Peyer's patch (tissue), 4 donors: Measurements from ENCODE around the gene PATJ. TPM values are rescaled to one million over a fixed set of nuclear protein-coding genes. Genes with fewer than 3 reads are reported as not detected.

ENCODE experiments used
- DNase-seq, 3 donors: peaks; one replicate each; pipeline ENCODE4 v3.0.0-alpha.2; 2017 to 2019
- H3K27ac ChIP-seq, 4 donors: fragments of 200-600 bp; sonication (generic); one replicate each; pipeline ENCODE4 v1.5.1; 2016 to 2019
- H3K27me3 ChIP-seq, 2 donors: fragments of 200-600 bp; sonication (generic); one replicate each; pipeline ENCODE4 v1.5.1; 2019
- H3K36me3 ChIP-seq, 3 donors: fragments of 200-600 bp; sonication (generic); one replicate each; pipeline ENCODE4 v1.5.1; 2016 to 2019
- H3K4me1 ChIP-seq, 4 donors: fragments of 200-600 bp; sonication (generic); one replicate each; pipeline ENCODE4 v1.5.1; 2016 to 2019
- H3K4me3 ChIP-seq, 4 donors: fragments of 200-600 bp; sonication (generic); 1 replicate in 3 of 4; 2 replicates in 1 of 4; pipeline ENCODE4 v1.5.1; 2016 to 2019; ENCODE audit warnings: mild to moderate bottlenecking in 1 of 4
- H3K9me3 ChIP-seq, 4 donors: fragments of 200-600 bp; sonication (generic); one replicate each; pipeline ENCODE4 v1.5.1; 2016 to 2019; ENCODE audit warnings: mild to moderate bottlenecking in 1 of 4
- POLR2A ChIP-seq, 2 donors: fragments of 450-650 bp; IDR thresholded peaks; one replicate each; pipeline ENCODE4 v1.5.1; 2017; ENCODE audit warnings: antibody characterized with exemption in 2 of 2, mild to moderate bottlenecking in 2 of 2, moderate library complexity in 2 of 2
- total RNA-seq, 4 donors: library from RNA; depleted of rRNA; stranded (reverse); fragments of >200 nt; gene quantifications; one replicate each; pipeline ENCODE4 v1.1.0, GENCODE V29; 2016
- TF ChIP-seq, protein P1 (sequence below), 6 experiments: fragments of 450-650 bp in 4 of 6; fragments of 200-600 bp in 2 of 6; sonication (generic) in 1 of 6; IDR thresholded peaks; one replicate each; pipeline ENCODE4 v1.5.1; 2017 to 2019; ENCODE audit warnings: antibody characterized with exemption in 6 of 6, mild to moderate bottlenecking in 3 of 6, moderate library complexity in 1 of 6

Gene PATJ
- total RNA-seq, 4 donors from 2014 or later, result 142 to 153 (median 153) TPM

DNA sequence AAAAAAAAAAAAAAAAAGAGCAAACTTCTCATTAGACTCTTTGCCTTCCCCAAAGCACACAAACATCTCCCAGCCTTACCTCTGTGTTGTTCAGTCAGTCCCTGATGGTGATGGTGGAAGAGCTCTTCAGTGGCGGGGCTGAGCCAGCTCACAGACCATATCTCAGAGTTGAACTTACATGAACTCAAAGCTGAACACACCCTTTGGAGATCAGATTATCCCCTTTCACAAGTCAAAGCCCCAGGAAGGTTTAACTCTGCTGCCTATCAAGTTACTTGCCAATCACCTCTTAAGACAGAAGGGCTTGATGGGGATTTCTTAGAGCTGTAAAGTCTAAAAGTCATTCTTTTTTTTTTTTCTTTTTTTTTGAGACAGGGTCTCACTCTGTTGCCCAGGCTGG lies 397.1 kb downstream of the PATJ start:
- no peaks in the 10 kb centered on the region for H3K9me3 ChIP-seq
- no peaks in the 10 kb centered on the region for H3K36me3 ChIP-seq
- TF ChIP-seq POLR2A (IDR thresholded peaks at IDR 0.05), result no peak
- TF ChIP-seq, protein P1, sequence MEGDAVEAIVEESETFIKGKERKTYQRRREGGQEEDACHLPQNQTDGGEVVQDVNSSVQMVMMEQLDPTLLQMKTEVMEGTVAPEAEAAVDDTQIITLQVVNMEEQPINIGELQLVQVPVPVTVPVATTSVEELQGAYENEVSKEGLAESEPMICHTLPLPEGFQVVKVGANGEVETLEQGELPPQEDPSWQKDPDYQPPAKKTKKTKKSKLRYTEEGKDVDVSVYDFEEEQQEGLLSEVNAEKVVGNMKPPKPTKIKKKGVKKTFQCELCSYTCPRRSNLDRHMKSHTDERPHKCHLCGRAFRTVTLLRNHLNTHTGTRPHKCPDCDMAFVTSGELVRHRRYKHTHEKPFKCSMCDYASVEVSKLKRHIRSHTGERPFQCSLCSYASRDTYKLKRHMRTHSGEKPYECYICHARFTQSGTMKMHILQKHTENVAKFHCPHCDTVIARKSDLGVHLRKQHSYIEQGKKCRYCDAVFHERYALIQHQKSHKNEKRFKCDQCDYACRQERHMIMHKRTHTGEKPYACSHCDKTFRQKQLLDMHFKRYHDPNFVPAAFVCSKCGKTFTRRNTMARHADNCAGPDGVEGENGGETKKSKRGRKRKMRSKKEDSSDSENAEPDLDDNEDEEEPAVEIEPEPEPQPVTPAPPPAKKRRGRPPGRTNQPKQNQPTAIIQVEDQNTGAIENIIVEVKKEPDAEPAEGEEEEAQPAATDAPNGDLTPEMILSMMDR (IDR thresholded peaks at IDR 0.05), result no peak
- no peaks in the 10 kb centered on the region for H3K27me3 ChIP-seq
- no peak overlapping the region for H3K27ac ChIP-seq
- H3K4me3 ChIP-seq, result no peak overlapping the region
- H3K4me1 ChIP-seq, result no peaks in the 10 kb centered on the region
- no peak for DNase-seq

DNA sequence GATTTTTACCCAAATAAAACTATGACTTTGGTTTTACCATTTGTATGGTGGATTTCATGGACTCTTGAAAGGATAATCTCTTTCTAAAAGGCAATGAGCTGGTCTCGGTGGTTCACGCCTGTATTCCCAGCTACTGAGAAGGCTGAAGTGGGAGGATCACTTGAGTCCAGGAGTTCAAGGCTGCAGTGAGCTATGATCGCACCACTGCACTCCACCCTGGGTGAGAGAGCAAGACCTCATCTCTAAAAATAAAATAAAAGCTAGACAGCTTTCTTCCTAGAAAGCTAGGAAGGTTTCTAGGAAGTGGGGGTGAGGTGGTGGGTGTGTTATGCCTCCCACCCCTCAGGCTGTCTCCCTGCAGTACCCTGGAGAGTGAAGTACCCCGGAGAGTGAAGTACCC lies 398.4 kb downstream of the PATJ start:
- H3K27me3 ChIP-seq, result no peaks in the 10 kb centered on the region
- H3K36me3 ChIP-seq, result peaks cover 0 to 5% (median 0%) of the 10 kb centered on the region in 3 donors
- TF ChIP-seq, protein P1 (IDR thresholded peaks at IDR 0.05), result no peak
- no peak for TF ChIP-seq POLR2A (IDR thresholded peaks at IDR 0.05)
- H3K4me3 ChIP-seq, result no peak overlapping the region
- H3K4me1 ChIP-seq, result no peaks in the 10 kb centered on the region
- no peaks in the 10 kb centered on the region for H3K9me3 ChIP-seq
- DNase-seq, result no peak
- H3K27ac ChIP-seq, result no peak overlapping the region

DNA sequence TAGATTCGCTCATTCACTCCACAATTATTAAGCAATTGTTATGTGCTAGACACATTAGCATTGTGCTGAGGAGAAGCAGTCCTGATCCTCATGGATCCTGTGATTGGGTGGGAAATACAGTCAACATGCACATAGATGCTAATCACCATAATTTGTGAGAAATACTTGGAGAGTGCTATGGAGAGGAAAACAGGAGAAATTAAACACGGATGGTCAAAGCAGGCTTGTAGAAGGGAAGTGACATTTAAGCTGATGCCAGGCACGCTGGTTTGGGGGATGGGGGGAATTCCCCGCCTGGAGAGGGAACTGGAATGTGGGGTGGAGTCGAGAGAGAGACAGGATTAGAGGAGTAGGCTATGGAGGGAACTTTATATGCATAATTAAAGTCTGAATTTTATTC lies 400.2 kb downstream of the PATJ start:
- no peak for DNase-seq
- TF ChIP-seq POLR2A (IDR thresholded peaks at IDR 0.05), result no peak
- TF ChIP-seq, protein P1 (IDR thresholded peaks at IDR 0.05), result no peak
- Histone ChIP-seq H3K27me3 (no peaks in the 10 kb centered on the region), H3K9me3 (no peaks in the 10 kb centered on the region), H3K27ac (no peak overlapping the region), H3K4me1 (no peaks in the 10 kb centered on the region), H3K4me3 (no peak overlapping the region), H3K36me3 (peaks cover 0 to 5% (median 0%) of the 10 kb centered on the region in 3 donors)

DNA sequence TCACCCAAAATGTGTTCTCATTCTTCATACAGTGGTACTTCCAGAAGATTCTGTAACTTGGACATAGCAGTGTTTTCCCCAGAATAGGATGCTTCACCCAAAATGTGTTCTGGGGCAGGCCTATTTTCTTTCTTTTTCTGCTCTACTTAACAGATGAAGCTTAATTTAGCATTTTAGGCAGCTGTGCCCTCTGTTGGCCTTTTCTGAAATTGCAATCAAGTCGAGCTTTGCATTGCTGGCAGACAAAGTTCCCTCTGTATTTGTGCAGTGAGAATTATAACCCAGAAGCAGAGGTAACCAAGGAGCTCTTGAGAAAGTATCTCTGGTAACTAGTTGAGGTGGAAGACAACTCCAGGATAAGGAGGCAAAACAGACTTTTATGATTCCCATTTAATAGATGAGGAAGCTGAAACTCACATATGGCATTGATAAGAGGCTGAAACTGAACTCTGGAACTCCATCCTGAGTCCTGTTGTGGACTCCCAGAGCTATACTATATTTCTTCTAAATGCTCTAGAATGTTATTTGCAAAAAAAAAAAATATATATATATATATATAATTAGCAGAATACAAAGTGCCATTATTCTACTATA lies 402.1 kb downstream of the PATJ start:
- Histone ChIP-seq H3K9me3 (no peaks in the 10 kb centered on the region), H3K4me1 (no peaks in the 10 kb centered on the region), H3K36me3 (peaks cover 0 to 13% (median 0%) of the 10 kb centered on the region in 3 donors), H3K27me3 (no peaks in the 10 kb centered on the region), H3K4me3 (no peak overlapping the region), H3K27ac (no peak overlapping the region)
- peak in 1 of 3 donors; percentile 60 for DNase-seq
- no peak for TF ChIP-seq POLR2A (IDR thresholded peaks at IDR 0.05)
- TF ChIP-seq, protein P1 (IDR thresholded peaks at IDR 0.05), result peak; percentile 27 to 57 (median 48)

DNA sequence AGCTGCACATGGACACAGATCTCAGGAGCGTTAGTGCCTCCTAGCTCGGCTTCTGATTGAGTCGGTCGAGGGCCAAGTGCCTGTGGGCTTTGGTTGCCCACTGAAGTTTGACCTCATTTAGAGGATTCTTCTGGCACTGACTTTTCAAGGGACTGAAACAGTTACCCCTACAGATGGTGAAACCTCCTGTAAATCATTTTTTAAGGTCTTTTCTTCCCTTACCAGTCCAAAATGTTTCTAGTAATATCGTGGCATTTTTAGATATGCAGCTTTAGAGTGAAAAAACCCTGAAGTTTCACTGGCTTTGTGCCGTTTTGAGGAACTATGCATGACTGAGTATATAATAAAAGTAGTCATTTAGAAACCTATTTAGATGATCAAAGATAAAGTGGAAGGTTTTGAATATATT lies 417.7 kb downstream of the PATJ start:
- Histone ChIP-seq H3K9me3 (no peaks in the 10 kb centered on the region), H3K4me3 (no peak overlapping the region), H3K27me3 (no peaks in the 10 kb centered on the region), H3K27ac (no peak overlapping the region), H3K4me1 (no peaks in the 10 kb centered on the region), H3K36me3 (peaks cover 0 to 10% (median 0%) of the 10 kb centered on the region in 3 donors)
- DNase-seq, result no peak
- no peak for TF ChIP-seq POLR2A (IDR thresholded peaks at IDR 0.05)
- TF ChIP-seq, protein P1 (IDR thresholded peaks at IDR 0.05), result no peak
